RWPE2 (cell line): ENCODE data around the gene ARHGEF3.

ENCODE experiments used
- ATAC-seq: fragments of 200-7000 bp; cut with Tn5 transposase; 3 replicates; pipeline ENCODE4 v1.9.1; 2021; ENCODE audit warnings: low read depth
- DNase-seq: peaks from one replicate; pipeline ENCODE4 v3.0.0-alpha.2; 2020; ENCODE audit warnings: low spot score
- H3K27ac ChIP-seq: fragments of 450-650 bp; 2 replicates; pipeline ENCODE4 v1.5.1; 2017; ENCODE audit warnings: mild to moderate bottlenecking; ENCODE audit not compliant: poor library complexity, severe bottlenecking
- H3K27me3 ChIP-seq: fragments of 250-450 bp; sonication (Bioruptor Pico); 2 replicates; pipeline ENCODE4 v1.5.1; 2021; ENCODE audit warnings: mild to moderate bottlenecking, moderate library complexity; ENCODE audit not compliant: insufficient read depth, poor library complexity, severe bottlenecking
- H3K36me3 ChIP-seq: fragments of 250-450 bp; sonication (Bioruptor Pico); 2 replicates; pipeline ENCODE4 v1.5.1; 2020; ENCODE audit warnings: low read depth, mild to moderate bottlenecking, moderate library complexity
- H3K4me1 ChIP-seq: fragments of 250-450 bp; sonication (Bioruptor Pico); 2 replicates; pipeline ENCODE4 v1.5.1; 2021; ENCODE audit warnings: mild to moderate bottlenecking, moderate library complexity; ENCODE audit not compliant: insufficient read depth, poor library complexity, severe bottlenecking
- H3K4me3 ChIP-seq: fragments of 250-450 bp; sonication (Bioruptor Pico); 2 replicates; pipeline ENCODE4 v1.5.1; 2021; ENCODE audit warnings: mild to moderate bottlenecking, moderate library complexity; ENCODE audit not compliant: severe bottlenecking
- H3K9me3 ChIP-seq: fragments of 250-450 bp; sonication (Bioruptor Pico); 2 replicates; pipeline ENCODE4 v1.5.1; 2021; ENCODE audit warnings: mild to moderate bottlenecking, moderate library complexity; ENCODE audit not compliant: severe bottlenecking
- CTCF ChIP-seq: fragments of 450-650 bp; IDR thresholded peaks from one replicate; pipeline ENCODE4 v1.5.1; 2017; ENCODE audit warnings: mild to moderate bottlenecking, moderate library complexity; ENCODE audit not compliant: poor library complexity, severe bottlenecking

The ARHGEF3 gene

DNA sequence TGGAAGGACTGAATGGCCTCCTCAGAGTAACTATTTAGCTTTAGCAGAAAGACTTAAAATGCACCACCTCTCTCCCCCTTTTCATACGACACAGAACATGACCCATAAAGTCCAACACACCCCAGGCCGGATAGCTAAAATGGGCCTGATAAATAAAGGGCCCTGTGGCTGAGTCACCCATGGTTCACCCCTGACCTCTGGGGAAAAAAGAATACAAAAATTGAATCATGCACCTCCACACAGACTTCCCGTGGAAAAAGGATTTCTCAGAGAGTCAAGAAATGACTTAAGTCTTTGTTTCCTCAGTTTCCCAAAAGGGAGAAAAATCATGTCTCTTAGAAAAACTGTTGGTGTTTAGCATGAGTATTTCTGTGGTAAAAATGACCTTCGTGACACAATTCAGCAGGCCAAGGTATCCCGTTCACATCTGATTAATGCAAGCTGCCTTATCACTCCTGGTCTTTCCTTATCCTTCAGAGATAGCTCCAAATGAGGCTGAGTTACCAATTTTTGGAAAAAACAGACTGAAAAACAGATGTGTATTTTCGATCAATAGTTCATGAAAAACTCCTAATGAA, 34.0 kb upstream of the ARHGEF3 start:
- Histone ChIP-seq H3K27me3 (no peaks in the 10 kb centered on the region), H3K36me3 (no peaks in the 10 kb centered on the region), H3K4me1 (peaks cover 46% of the 10 kb centered on the region), H3K4me3 (no peak overlapping the region), H3K27ac (peak overlapping the region; percentile 75), H3K9me3 (no peaks in the 10 kb centered on the region)
- TF ChIP-seq CTCF: no peak
- DNase-seq: no peak
- 0 out of 3 replicates have a peak, but pooled peaks have one; percentile 26 for ATAC-seq

DNA sequence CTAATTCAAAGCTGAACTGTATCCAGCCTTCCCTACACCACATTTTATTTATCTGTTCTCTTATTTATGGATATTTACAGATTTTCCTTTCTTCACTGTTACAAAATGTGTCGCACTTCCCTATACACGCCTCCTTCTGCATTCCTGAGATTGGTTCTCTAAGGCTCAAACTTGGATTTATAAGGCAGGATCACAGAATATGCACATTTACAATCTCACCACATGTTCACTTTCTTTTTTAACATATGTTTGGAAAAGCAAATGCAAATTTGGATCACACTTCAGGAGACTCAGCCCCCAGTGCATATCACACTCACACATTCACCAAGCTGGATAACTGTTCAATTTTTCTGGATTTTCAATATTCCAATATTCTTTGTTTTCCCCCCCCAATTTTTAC, 31.8 kb upstream of the ARHGEF3 start:
- no peak for ATAC-seq
- Histone ChIP-seq H3K27me3 (no peaks in the 10 kb centered on the region), H3K27ac (no peak overlapping the region), H3K4me1 (peaks cover 31% of the 10 kb centered on the region), H3K4me3 (no peak overlapping the region), H3K36me3 (no peaks in the 10 kb centered on the region), H3K9me3 (no peaks in the 10 kb centered on the region)
- no peak for TF ChIP-seq CTCF
- no peak for DNase-seq

DNA sequence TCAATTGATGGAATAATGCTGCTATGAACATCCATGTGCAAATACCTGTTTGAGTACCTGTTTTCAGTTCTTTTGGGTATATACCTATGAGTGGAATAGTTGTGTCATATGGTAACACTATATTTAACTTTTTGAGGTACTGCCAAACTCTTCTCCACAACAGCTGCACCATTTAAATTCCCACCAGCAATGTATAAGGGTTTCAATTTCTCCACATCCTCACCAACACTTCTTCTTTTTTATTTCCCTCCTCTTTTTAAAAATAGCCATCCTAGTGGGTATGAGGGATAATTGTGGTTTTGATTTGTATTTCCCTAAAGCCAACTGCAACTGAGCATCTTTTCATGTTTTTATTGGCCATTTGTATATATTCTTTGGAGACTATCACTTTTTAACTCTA, 31.3 kb upstream of the ARHGEF3 start:
- Histone ChIP-seq H3K4me1 (peaks cover 29% of the 10 kb centered on the region), H3K9me3 (no peaks in the 10 kb centered on the region), H3K27ac (no peak overlapping the region), H3K4me3 (no peak overlapping the region), H3K36me3 (no peaks in the 10 kb centered on the region), H3K27me3 (no peaks in the 10 kb centered on the region)
- DNase-seq: no peak
- no peak for TF ChIP-seq CTCF
- no peak for ATAC-seq

GRCh38 chr3:56831572-56831971, 29.8 kb upstream of the ARHGEF3 start:
- H3K9me3 ChIP-seq: no peaks in the 10 kb centered on the region
- no peaks in the 10 kb centered on the region for H3K36me3 ChIP-seq
- no peak overlapping the region for H3K4me3 ChIP-seq
- H3K27ac ChIP-seq: no peak overlapping the region
- DNase-seq (no peak), ATAC-seq (no peak)
- H3K27me3 ChIP-seq: no peaks in the 10 kb centered on the region
- H3K4me1 ChIP-seq: peaks cover 18% of the 10 kb centered on the region
- no peak for TF ChIP-seq CTCF

- H3K9me3 ChIP-seq: no peaks in the 10 kb centered on the region
- ATAC-seq (no peak), DNase-seq (no peak)
- no peak for TF ChIP-seq CTCF
- H3K4me1 ChIP-seq: peaks cover 11% of the 10 kb centered on the region
- H3K4me3 ChIP-seq: no peak overlapping the region
- no peaks in the 10 kb centered on the region for H3K27me3 ChIP-seq
- H3K36me3 ChIP-seq: no peaks in the 10 kb centered on the region
- H3K27ac ChIP-seq: no peak overlapping the region
Measured at GRCh38 chr3:56830884-56831283, 29.1 kb upstream of the ARHGEF3 start.
